ENCODE data around the gene TRPV4.

Gene TRPV4

DNA sequence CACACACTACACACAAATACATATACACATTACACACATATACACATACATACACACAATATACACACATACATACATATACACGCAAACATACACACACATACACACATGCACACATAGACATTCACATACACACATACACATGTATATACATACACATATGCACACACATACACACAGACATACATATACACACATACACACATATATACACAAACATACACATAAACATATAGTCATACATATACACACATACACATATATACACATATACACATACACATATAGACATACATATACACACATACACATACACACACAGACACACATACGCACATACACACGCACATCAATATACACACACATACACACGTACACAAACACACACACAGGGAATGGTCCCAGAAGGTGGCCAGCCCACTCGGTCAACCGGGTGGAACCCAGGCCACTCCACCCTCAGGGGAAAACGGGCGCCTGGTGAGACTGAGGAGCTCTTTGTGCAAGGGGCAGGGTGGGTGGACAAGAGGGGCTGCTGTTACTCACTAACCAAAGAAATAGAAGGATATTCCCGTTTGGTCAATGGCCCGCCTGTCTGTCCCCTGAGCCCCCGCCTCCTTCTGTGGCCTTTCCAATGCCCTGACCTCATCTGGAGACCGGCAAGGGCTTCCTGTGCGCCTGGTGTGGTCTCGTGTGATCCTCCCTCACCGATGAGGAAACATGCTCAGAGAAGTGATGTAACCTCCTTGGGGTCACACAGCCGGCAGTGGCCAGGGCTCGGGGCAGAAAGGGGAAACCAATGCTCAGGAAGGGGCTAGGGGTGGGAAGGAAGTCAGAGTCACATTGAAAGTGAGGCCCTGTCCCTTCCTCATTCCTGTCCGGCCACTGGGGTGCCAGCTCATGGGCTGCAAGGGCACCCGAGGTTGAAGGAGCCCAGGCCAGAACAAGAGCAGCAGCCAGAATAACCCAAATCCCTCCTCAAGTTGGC lies 5.3 kb downstream of the TRPV4 start:
- no peak for DNase-seq

GRCh38 chr12:109827080-109827479 lies 6.1 kb downstream of the TRPV4 start:
- no peak for DNase-seq

- no peak for DNase-seq
Observed at GRCh38 chr12:109824731-109825130, 8.5 kb downstream of the TRPV4 start.

GRCh38 chr12:109822951-109823411 lies 10.2 kb downstream of the TRPV4 start:
- no peak for DNase-seq

GRCh38 chr12:109822416-109822815 lies 10.8 kb downstream of the TRPV4 start:
- DNase-seq: no peak

DNA sequence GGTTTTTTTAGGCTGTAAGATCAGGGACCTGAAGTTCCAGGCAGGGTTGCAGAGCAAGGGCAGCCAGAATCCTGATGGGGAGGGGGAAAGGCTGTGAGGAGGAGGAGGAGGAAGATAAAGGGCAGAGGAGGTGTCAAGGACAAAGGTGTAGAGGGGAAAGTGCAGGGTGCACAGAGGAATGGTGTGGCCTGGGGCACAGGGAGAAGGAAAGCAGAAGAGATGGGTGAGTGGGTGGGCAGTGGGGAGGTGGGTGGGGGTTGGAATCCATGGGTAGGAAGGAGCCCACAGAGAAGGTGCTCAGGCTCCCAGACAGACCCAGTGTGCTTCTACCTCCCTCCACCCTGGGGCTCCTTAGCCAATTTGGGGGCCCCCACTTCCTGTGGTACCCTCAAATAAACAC lies 11.2 kb downstream of the TRPV4 start:
- DNase-seq: no peak

GRCh38 chr12:109820816-109821381 lies 12.3 kb downstream of the TRPV4 start:
- DNase-seq: no peak

GRCh38 chr12:109818905-109819500 lies 14.2 kb downstream of the TRPV4 start:
- DNase-seq: no peak

DNA sequence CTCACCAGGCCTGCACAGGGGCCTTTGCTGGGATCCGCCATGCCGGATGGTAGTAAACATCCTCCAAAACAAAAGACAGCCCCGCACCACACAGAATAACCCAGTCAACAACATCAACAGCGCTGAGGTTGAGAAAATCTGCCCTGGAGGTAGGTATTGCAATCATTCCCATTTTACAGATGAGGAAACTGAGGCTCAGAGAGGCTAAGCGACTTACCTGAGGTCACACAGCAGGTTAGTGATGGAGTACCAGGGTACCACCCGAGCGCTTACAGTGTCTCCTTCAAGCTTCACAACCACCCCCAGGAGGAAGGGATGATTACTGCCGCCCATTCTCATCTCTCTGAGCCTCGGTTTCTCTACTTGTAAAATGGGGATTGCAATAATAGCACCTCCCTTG lies 14.9 kb downstream of the TRPV4 start:
- DNase-seq: no peak

DNA sequence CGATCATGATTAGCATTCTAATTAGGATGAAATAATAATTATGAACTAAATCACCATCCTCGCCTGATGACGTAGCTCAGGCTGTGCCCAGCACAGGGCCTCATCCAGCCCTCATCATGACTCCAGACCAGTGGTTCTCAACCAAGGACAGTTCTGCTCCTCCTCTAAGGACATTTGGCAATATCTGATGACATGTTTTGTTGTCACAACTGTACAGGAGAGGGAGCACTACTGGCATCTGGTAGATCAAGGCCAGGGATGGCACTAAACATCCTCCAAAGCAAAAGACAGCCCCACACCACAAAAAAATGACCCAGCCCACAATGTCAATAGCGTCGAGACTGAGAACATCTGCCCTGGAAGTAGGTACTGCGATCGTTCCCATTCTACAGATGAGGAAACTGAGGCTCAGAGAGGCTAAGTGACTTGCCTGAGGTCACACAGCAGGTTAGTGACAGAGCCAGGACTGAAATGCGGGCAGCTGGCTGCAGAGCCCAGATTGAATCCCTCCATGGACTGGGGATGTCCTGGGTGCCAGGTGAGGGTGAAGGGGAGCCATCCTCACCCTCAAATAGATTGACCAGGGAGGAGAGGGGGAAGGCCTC lies 15.5 kb downstream of the TRPV4 start:
- no peak for DNase-seq

- DNase-seq: no peak
Observed at GRCh38 chr12:109816870-109817269, 16.3 kb downstream of the TRPV4 start.

GRCh38 chr12:109815757-109816617 lies 17.2 kb downstream of the TRPV4 start:
- no peak for DNase-seq

DNA sequence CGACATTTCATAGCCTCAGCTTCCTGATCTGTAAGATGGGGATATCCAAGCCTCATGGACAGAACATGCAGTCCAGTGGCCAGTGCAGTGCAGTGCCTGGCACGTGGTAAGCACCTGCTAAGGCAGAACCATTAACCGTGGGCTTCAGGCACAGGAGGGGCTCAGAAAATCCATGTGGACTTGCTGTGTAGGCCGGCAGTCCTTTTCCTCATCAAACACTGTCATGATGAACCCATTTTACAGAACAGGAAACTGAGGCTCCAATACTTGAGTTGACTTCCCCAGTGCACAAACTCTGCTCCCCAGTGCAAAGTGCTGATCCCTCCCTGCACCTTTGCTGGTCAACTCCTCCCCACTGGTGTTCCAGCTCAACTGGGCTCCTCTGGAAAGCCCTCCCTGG lies 18.0 kb downstream of the TRPV4 start:
- no peak for DNase-seq

DNA sequence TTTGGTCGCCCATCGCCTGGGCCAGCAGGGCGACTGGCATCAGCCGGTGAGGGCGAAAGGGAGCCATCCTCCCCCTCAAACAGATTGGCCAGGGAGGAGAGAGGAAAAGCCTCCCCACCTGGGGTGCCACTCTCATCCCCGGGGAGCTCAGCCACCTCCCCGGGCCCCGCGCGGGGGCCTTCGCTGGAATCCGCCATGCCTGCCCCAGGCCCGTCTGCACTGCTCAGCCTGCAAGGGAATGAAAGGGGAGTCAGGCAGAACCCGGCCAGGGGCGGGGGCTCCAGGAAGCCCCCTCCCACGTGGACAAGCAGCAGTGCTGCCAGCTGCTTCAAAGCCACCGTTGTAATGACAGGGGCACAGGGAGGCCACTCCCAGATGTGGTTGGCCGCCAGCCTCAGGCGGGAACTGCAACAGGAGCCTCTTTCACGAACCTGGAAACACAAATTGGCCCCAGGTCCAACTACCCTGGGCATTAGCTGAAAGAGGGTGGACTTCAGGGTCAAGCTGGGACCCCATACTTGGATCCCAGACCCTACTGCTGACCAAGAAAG lies 18.5 kb downstream of the TRPV4 start:
- DNase-seq: no peak

DNA sequence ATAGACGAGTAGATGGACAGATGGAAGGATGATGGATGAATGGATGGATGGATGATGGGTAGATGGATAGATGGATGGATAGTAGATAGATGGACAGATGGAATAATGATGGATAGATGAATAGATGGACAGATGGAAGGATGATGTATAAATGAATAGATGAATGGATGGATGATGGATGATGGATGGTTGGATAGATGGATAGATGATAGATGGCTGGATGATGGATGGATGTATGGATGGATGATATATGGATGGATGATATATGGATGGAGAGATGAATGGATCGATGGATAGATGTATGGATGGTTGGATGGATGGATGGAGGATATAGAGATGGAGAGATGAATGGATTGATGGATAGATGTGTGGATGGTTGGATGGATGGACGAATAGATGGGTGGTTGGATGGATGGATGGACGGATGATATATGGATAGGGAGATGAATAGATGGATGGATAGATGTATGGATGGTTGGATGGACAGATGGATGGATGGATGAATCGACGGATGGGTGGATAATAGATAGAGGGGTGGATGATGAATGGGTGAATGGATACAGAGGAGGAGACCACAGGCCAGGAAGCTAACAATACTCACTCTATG lies 19.3 kb downstream of the TRPV4 start:
- no peak for DNase-seq

DNA sequence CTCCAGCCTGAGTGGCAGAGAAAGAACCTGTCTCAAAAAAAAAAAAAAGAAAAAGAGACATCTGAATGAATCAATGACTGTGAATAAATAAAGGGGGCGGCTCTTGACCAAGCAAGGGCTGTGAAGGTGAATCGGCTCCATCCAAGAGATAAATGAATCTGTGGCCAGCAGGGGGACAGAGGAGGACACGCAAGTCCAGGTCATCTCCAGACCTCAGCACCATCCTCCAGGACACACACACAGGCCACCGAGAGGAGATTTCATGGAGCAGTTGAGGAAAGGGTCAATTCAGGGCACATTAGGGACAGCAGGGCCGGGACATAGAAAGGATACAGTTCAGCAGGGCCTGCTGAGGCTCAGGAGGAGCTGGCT lies 21.6 kb downstream of the TRPV4 start:
- DNase-seq: no peak

DNA sequence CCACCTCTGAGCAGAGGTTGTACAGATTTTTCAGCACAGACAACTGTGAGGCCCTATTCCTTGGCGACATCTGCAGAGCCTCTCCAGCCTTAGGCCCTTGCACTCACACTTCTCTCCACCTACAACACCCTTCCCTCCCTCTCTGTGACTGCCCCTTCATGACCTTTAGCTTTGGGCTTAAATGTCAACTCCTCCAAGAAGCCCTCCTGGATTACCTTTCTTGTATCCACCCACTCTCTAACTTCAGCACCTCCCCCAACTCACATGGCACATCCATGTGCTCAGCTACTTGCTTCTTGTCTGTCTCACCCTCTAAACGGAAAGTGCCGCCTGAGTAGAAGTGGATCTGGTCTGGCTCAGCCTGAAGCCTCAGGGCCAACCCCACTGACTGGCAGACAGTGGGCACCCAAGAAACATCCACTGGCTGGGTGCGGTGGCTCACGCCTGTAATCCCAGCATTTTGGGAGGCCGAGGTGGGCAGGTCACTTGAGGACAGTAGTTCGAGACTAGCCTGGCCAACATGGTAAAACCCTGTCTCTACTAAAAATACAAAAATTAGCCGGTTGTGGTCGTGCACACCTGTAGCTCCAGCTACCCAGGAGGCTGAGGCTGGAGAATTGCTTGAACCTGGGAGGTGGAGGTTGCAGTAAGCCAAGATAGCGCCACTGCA lies 22.1 kb downstream of the TRPV4 start:
- no peak for DNase-seq

GRCh38 chr12:109808876-109809646 lies 24.1 kb downstream of the TRPV4 start:
- DNase-seq: no peak

DNA sequence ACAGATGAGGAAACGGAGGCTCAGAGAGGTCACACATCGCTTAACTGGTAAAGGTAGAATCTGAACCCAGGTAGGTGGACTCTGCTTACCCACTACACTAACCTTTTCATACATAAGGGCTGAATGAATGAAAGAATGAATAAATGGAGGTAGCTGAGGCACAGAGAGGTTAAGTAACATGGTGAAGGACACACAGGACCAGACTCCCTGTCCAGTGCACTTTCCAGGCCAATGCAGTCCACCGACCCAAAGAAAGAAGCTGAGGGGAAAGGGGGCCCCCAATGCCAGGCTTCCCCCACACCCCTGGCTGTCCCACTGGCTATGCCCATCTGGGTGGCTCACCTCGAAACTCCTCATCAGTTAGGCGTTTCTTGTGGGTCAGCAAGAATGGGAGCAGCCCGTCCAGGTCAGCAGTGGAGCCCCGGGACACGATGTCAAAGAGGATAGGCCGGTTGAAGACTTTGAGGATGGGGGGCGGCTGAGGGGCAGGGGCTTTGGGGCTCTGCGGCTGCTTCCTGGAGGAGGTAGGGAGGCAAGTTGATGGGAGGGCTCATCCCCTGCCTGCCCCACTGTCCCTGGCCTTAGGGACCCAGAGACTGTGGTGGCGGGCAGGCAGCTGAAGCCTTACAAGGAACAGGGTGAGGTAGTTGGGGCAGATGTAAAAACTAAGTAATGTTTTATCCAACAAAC lies 25.1 kb downstream of the TRPV4 start:
- no peak for DNase-seq
